Transverse colon (tissue), 4 donors: Measurements from ENCODE around the gene ARL5B.

Experiments used
- CTCF ChIP-seq, 5 experiments: fragments of 200-600 bp in 3 of 5; fragments of 450-650 bp in 2 of 5; sonication (generic) in 3 of 5; IDR thresholded peaks; 1 replicate in 2 of 5; 2 replicates in 3 of 5; pipeline ENCODE4 v1.5.1; 2016 to 2017; ENCODE audit warnings: antibody characterized with exemption in 5 of 5, inconsistent platforms in 3 of 5, mild to moderate bottlenecking in 2 of 5, moderate library complexity in 1 of 5
- POLR2AphosphoS5 ChIP-seq, 3 donors: sonication (generic); formaldehyde crosslinking; IDR thresholded peaks; one replicate each; pipeline ENCODE4 v1.6.1; 2016; ENCODE audit warnings: antibody characterized with exemption in 3 of 3

- TF ChIP-seq CTCF (IDR thresholded peaks at IDR 0.05) = no peak
- TF ChIP-seq POLR2AphosphoS5 (IDR thresholded peaks at IDR 0.05) = no peak
Observed at GRCh38 chr10:18687706-18688105, 28.5 kb downstream of the ARL5B start.
